GM12801 (cell line): ENCODE measurements around the gene WASF3.

Experiments
- TF ChIP-seq, protein P1 (sequence below): IDR thresholded peaks from one replicate; pipeline ENCODE4 v1.5.1; 2011; ENCODE audit warnings: control low read depth; ENCODE audit not compliant: insufficient read length; ENCODE audit errors: extremely low read depth

WASF3 gene, protein sequence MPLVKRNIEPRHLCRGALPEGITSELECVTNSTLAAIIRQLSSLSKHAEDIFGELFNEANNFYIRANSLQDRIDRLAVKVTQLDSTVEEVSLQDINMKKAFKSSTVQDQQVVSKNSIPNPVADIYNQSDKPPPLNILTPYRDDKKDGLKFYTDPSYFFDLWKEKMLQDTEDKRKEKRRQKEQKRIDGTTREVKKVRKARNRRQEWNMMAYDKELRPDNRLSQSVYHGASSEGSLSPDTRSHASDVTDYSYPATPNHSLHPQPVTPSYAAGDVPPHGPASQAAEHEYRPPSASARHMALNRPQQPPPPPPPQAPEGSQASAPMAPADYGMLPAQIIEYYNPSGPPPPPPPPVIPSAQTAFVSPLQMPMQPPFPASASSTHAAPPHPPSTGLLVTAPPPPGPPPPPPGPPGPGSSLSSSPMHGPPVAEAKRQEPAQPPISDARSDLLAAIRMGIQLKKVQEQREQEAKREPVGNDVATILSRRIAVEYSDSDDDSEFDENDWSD

DNA sequence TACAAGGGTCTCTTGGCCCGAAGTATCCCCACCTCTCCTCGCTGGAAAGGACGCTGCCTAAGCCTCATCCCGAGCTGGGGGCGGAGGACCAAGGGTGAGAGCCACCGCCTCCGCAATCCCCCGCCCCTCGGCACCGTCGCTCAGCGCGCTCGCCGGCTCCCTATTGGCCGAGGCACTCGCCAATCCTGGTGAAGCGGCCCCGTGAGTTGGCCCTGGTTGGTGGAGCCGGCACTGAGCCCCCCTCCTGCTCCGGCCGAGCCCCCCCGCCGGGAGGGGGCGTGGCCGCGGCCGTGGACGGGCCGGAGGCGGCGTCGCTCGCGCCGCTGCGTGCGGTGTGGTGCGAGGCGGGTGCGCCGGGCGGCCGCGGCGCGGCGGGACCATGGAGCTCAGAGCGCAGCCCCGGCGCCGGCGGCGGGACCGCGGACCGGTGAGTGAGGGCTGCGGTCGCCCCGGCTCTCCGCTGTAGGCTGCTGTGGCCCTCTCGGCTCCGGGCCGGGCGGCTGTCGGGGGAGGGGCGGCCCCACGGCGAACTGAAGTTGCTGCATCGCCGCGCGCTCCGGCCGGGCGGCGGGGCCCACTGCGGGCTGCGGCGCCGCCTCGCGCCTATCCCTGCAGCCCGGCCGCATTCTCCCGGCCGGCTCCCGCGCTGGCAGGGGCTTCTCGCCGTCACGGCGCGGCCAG lies at the start of gene WASF3:
TSS of gene WASF3 (plus strand) at position 291 of the 681 bp plus-strand sequence. CDS start 84,588 bp downstream, outside the sequence.
- TF ChIP-seq, protein P1, sequence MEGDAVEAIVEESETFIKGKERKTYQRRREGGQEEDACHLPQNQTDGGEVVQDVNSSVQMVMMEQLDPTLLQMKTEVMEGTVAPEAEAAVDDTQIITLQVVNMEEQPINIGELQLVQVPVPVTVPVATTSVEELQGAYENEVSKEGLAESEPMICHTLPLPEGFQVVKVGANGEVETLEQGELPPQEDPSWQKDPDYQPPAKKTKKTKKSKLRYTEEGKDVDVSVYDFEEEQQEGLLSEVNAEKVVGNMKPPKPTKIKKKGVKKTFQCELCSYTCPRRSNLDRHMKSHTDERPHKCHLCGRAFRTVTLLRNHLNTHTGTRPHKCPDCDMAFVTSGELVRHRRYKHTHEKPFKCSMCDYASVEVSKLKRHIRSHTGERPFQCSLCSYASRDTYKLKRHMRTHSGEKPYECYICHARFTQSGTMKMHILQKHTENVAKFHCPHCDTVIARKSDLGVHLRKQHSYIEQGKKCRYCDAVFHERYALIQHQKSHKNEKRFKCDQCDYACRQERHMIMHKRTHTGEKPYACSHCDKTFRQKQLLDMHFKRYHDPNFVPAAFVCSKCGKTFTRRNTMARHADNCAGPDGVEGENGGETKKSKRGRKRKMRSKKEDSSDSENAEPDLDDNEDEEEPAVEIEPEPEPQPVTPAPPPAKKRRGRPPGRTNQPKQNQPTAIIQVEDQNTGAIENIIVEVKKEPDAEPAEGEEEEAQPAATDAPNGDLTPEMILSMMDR, result no peak

DNA sequence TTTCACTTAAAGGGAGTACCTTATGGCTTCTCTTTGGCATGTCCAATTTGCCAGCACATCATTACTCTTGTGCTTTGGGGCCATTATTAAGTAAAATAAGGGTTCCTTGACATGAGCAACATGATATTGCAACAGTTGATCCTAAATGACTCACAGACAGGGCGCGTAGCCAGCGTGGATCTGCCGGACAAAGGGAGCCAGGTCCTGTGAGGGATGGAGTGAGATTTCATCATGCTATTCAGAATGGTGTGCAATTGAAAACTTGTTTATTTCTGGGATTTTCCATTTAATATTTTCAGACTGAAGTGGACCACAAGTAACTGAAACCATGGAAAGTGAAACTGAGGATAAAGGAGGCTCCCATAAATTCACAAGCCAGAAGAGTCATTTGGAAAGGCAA lies 48.6 kb upstream of the WASF3 start:
- TF ChIP-seq, protein P1, result no peak

DNA sequence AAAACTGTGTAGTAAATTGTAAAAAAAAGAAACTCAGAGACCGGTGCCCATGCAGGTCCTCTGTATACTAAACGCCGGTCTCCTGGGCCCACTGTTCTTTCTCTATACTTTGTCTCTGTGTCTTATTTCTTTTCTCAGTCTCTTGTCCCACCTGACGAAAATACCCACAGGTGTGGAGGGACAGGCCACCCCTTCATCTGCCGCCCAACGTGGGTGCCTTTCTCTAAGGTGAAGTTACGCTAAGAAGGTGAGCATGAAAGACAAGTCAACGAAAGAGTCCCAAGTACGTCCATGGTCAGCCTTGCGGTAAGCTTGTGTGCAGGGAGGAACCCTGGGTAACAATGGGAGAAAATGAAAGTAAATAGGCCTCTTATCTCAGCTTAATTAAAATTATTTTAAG lies 48.0 kb upstream of the WASF3 start:
- TF ChIP-seq, protein P1, result no peak

DNA sequence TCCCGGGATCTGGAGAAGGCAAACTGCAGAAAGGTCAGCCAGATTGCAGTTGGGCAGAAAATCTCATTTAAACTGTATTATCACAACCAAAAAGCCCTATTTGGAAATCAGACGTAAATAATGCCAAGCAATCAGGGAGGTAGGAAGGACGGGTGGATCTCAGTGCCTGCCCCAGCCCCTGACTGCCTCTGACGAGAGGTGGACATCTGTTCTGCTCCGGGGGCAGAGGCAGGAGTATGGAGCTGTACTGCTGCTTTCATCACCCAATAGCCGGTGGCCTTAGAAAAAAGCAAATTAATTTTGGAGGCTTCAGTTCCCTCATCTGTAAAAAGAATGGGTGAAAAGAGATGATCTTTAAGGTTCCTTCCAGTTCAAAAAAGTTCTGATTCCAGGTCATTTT lies 43.6 kb upstream of the WASF3 start:
- TF ChIP-seq, protein P1, result no peak

DNA sequence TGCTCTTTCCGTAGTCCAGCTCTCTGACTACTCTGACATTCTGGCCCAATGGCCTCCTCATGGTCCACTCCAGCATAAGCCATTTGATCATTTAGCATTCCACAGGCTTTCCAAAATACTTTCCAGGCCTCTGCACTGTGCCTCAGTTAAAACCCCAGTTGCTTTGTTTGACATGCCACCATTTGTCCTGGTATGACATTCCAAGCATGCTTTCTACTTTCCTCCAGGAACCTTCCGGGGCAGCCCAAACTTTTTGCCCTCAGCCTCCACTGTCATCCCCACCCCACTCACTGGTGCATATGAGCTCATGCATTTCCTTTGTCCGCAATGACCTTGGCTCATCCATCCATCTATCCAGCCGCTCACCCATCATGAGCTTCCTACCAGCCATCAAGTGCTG lies 41.8 kb upstream of the WASF3 start:
- TF ChIP-seq, protein P1, result no peak

DNA sequence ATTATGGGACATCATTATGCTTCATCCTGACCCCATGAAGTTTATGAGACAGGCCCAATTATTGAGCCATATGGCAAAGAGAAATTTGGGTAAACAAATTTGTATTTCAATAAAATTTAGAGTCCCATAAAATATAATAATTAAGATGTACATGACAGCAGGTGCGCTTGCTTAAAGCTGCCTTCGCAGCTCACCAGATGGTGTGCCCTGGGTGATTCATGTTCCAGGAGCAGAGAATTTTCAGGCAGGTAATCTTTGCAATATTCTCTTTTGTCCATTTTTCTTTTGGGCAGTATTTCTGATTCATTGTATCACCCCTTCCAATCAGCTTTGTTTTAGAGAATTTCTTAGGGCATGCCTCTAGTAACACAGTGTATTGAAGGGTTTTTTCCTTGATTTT lies 39.5 kb upstream of the WASF3 start:
- TF ChIP-seq, protein P1, result no peak

DNA sequence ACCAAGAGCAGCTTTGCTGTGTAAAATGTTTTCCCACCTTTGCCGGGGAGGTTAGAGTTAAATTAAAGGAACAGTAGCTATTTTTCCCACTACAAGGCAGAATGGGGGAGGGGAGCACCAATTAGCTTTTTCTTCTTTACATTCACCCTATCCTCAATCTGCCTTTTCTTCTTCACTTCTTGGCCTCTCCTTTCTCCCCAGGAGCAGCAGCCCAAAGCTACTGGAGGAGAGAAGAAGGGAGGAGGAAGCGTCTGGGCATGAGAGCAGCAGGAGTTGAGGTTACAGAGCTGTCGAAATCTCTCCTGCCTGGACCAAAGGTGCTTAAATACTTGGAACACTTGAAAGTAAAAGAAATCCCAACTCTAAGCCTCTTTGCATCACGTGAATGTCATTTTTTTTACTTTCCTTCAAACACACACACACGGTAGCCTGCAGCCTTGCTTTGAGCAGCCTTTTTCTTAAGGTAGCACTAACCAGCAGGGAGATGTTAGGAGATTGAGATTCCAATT lies 39.0 kb upstream of the WASF3 start:
- TF ChIP-seq, protein P1, result no peak
